OCI-LY3 (cell line): ENCODE results near the gene L3MBTL4.

Experiments
- EZH2phosphoT487 ChIP-seq: fragments of 200-600 bp; shearing (Covaris generic); IDR thresholded peaks from 2 replicates; pipeline ENCODE4 v1.6.1; 2018; ENCODE audit warnings: antibody characterized with exemption, mixed run types, low read depth
- TF ChIP-seq, protein P1 (sequence below): fragments of 200-600, 300-600 bp; sonication (generic); IDR thresholded peaks from 2 replicates; pipeline ENCODE4 v1.5.1; 2014; ENCODE audit warnings: antibody characterized with exemption, low read length, low read depth

DNA sequence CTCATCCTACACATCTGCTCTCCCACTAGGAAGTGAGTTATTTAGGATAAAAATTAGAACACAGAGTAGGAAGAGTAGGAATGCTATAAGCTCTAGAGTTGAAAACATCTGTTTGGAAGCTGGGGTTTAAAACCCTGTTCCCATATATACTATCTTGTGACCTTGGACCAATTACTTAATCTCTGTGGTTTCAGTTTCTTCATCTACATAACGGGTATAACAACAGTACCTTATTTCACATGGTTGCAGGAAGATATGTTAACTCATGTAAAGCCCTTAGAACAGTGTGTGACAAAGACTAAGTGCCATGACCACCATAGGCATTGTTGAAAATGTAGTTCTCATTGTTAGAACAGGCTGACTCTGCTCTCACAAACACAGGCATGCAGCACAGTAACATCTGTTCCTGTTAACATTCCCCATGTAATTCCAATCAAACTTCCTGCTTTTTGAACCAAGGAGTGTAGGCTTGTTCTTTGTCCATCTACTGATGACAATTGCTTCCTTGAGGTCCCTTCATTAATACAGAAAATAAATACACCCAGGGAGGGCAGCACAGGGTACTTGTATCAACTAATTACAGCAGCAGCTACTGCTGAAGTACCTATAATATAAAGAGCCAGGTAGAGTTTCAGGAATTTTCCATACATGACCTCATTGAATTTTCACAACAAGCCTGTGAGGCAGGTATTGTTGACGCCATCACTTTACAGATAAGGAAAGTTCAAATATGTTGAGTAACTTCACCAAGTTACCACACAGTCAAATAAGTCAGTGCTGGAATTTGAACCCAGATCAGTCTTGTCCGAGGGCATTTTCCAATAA, 204.2 kb downstream of the L3MBTL4 start:
- TF ChIP-seq, protein P1, sequence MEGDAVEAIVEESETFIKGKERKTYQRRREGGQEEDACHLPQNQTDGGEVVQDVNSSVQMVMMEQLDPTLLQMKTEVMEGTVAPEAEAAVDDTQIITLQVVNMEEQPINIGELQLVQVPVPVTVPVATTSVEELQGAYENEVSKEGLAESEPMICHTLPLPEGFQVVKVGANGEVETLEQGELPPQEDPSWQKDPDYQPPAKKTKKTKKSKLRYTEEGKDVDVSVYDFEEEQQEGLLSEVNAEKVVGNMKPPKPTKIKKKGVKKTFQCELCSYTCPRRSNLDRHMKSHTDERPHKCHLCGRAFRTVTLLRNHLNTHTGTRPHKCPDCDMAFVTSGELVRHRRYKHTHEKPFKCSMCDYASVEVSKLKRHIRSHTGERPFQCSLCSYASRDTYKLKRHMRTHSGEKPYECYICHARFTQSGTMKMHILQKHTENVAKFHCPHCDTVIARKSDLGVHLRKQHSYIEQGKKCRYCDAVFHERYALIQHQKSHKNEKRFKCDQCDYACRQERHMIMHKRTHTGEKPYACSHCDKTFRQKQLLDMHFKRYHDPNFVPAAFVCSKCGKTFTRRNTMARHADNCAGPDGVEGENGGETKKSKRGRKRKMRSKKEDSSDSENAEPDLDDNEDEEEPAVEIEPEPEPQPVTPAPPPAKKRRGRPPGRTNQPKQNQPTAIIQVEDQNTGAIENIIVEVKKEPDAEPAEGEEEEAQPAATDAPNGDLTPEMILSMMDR = no peak
- TF ChIP-seq EZH2phosphoT487 = no peak
